Renal pelvis (tissue), 4 donors: ENCODE results near the gene ST3GAL6. TPM values are rescaled to one million over a fixed set of nuclear protein-coding genes. Genes with fewer than 3 reads are reported as not detected.

Source experiments
- DNase-seq: peaks from one replicate; pipeline ENCODE4 v3.0.0-alpha.2; 2013
- polyA plus RNA-seq, 3 donors: library from polyadenylated mRNA; unstranded; fragments of 120-200 nt; gene quantifications; one replicate each; pipeline ENCODE4 v1.2.1, GENCODE V29; 2013; ENCODE audit not compliant: insufficient read length in 3 of 3

Gene ST3GAL6
- polyA plus RNA-seq, 3 donors: 50.6 to 81.7 (median 81.5) TPM

GRCh38 chr3:98770261-98771039 is 7.3 kb downstream of the ST3GAL6 start:
- DNase-seq: no peak

- DNase-seq: no peak
These were observed 8.9 kb downstream of the ST3GAL6 start for GRCh38 chr3:98772022-98772421.

- no peak for DNase-seq
These were observed 12.5 kb downstream of the ST3GAL6 start for GRCh38 chr3:98775459-98776139.

- DNase-seq: no peak
These were observed 13.0 kb downstream of the ST3GAL6 start for GRCh38 chr3:98776140-98776493.

- no peak for DNase-seq
These were observed 14.1 kb downstream of the ST3GAL6 start for GRCh38 chr3:98777286-98777685.

GRCh38 chr3:98777801-98778220 is 14.7 kb downstream of the ST3GAL6 start:
- peak; percentile 28 for DNase-seq

- DNase-seq: no peak
These were observed 15.2 kb downstream of the ST3GAL6 start for GRCh38 chr3:98778383-98778782.

GRCh38 chr3:98778852-98779413 is 15.8 kb downstream of the ST3GAL6 start:
- DNase-seq: no peak

- DNase-seq: no peak
These were observed 16.6 kb downstream of the ST3GAL6 start for GRCh38 chr3:98779541-98780335.

- no peak for DNase-seq
These were observed 17.2 kb downstream of the ST3GAL6 start for GRCh38 chr3:98780343-98780742.

GRCh38 chr3:98782824-98783500 is 19.8 kb downstream of the ST3GAL6 start:
- peak; percentile 30 for DNase-seq

GRCh38 chr3:98784042-98784441 is 20.9 kb downstream of the ST3GAL6 start:
- DNase-seq: no peak

- no peak for DNase-seq
These were observed 21.8 kb downstream of the ST3GAL6 start for GRCh38 chr3:98784666-98785600.

GRCh38 chr3:98786364-98787006 is 23.3 kb downstream of the ST3GAL6 start:
- no peak for DNase-seq

GRCh38 chr3:98787181-98787580 is 24.0 kb downstream of the ST3GAL6 start:
- DNase-seq: no peak

- no peak for DNase-seq
These were observed 25.5 kb downstream of the ST3GAL6 start for GRCh38 chr3:98788651-98789050.

- no peak for DNase-seq
These were observed 28.5 kb downstream of the ST3GAL6 start for GRCh38 chr3:98791341-98792325.

GRCh38 chr3:98793971-98794370 is 30.8 kb downstream of the ST3GAL6 start:
- no peak for DNase-seq

GRCh38 chr3:98796334-98796733 is 33.2 kb downstream of the ST3GAL6 start:
- DNase-seq: no peak
